Lower leg skin (tissue), 3 donors: ENCODE data around the gene RGS9.

Source experiments
- CTCF ChIP-seq, 3 donors: fragments of 450-650 bp; IDR thresholded peaks; one replicate each; pipeline ENCODE4 v1.5.1; 2016; ENCODE audit warnings: antibody characterized with exemption in 3 of 3, mild to moderate bottlenecking in 3 of 3, moderate library complexity in 2 of 3
- POLR2A ChIP-seq, 2 donors: fragments of 450-650 bp; IDR thresholded peaks; one replicate each; pipeline ENCODE4 v1.6.1; 2016 to 2017; ENCODE audit warnings: antibody characterized with exemption in 2 of 2, mild to moderate bottlenecking in 1 of 2, moderate library complexity in 1 of 2

- TF ChIP-seq CTCF (IDR thresholded peaks at IDR 0.05) (no peak), POLR2A (IDR thresholded peaks at IDR 0.05) (no peak)
These were observed 109.1 kb downstream of the RGS9 start for GRCh38 chr17:65246252-65246651.
